ENCODE data around the gene ADAP1.

DNA sequence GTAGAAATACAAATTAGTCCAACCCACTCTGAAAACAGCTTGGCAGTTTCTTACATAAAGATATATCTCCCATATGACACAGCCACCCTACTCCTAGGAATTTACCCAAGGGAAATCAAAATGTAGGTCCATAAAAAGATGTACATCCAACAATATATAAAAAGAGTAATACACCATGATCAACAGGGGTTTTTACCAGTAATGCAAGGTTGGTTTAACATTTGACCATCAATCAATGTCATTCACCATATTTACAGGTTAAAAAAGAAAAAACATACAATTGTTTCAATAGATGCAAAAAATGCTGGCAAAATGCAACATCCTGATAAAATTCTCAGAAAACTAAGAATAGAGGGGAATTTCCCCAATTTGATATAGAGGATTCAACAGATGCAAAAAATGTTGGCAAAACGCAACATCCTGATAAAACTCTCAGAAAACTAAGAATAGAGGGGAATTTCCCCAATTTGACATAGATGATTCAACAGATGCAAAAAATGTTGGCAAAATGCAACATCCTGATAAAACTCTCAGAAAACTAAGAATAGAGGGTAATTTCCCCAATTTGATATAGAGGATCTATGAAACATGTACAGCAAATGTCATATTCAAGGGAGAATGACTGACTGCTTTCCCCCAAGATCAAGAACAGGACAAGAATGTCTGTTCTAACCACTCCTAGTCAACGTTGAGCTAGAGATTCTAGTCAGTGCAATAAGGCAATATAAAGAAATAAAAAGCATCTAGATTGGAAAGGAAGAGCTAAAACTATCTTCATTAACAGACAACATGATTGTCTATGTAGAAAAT, 13.7 kb downstream of the ADAP1 start:
- no peak for TF ChIP-seq POLR2A (IDR thresholded peaks at IDR 0.05; ENCODE audit: low read depth, low read length)
- TF ChIP-seq POLR2AphosphoS5 (IDR thresholded peaks at IDR 0.05; ENCODE audit: low read depth, low read length): no peak
- no peak for TF ChIP-seq TAF1 (IDR thresholded peaks at IDR 0.05; ENCODE audit: borderline replicate concordance, low read depth, low read length)
